T follicular helper cell (primary cell): ENCODE measurements around the gene DPP10.
"Not testable (repeated sequence)": the region's sequence is repeated elsewhere in the genome, so short reads cannot be mapped to it uniquely, and the experiment has no call there.

Source experiments
- DNase-seq: peaks from one replicate; pipeline ENCODE4 v3.0.0-alpha.2; 2020; ENCODE audit warnings: low read depth

Gene DPP10

GRCh38 chr2:114724454-114724853, 282.0 kb downstream of the DPP10 start:
- no peak for DNase-seq

DNA sequence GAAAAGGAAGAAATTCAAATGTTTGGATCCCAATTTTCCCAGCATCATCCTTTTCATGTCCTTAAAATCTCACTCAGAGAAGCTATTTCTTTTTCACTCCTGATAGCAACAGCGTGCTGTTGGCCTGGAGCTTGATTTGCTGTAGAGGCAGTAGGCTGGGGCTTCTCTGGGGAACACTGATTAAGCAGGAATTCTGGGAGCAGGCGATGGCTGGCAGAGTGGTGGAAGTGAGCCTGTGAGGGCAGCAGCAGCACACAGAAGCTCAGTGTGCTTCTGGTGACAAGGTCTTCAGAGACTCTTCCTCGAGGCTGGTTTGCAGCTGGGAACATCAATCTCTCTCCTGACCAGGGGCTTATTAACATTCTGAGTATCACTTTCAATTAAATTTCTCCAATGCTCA, 284.6 kb downstream of the DPP10 start:
- DNase-seq, result no peak

DNA sequence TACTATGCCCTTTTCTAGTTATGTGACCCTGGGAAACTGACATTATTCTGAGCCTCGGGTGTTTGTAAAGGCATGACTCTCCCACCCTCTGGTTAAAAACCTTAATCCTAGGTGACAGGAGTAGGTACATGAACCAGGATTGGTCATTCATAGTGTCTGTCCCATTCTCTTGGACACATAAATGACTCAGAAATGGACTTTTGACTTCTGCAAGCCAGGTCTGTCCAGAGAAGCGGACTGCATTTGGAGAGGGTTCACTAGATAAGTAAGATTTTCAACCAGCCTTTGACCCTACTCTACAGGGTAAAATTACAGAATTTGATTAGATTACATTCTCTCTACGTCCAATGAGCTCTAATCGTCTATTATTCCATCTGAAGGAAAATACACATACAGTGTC, 285.9 kb downstream of the DPP10 start:
- DNase-seq, result no peak

DNA sequence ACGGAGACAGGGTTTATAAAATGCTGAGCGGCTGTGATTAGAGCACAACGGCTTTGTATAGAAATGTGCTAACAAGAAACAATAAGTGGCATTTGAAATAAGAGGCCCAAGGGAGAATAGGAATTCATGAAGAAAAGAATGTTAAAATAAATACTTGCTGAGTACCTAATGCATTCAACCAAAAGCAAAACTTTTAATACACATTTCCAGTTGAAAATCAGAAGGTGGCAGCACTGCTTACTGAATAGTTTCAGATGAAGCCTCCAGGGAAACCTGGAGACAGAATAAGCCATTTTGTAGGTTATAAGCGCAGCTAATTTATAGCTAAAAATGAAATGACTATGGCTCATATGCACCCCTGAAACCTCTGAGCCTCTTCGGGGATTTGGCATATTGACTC, 286.6 kb downstream of the DPP10 start:
- DNase-seq, result no peak

DNA sequence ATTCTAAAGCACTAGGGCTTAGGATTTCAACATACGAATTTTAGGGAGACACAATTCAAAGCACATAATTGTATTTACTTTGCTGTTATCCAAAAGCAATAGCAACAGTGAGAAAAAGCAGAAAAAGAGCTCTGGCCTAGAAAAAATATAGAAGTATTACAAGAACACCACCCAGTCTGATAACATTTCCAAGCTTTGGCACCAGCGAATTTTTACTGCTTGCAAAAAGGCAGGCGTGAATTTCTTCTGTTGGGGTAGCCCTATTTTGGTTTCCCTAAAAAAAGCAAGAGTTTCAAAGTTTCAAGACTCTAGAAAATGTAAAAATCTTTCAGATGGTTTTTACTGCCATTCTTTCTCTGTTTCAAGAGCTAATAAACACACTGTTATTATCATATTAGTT, 292.7 kb downstream of the DPP10 start:
- DNase-seq, result no peak

GRCh38 chr2:114742245-114742644, 299.8 kb downstream of the DPP10 start:
- DNase-seq, result no peak

GRCh38 chr2:114745700-114746099, 303.3 kb downstream of the DPP10 start:
- no peak for DNase-seq

DNA sequence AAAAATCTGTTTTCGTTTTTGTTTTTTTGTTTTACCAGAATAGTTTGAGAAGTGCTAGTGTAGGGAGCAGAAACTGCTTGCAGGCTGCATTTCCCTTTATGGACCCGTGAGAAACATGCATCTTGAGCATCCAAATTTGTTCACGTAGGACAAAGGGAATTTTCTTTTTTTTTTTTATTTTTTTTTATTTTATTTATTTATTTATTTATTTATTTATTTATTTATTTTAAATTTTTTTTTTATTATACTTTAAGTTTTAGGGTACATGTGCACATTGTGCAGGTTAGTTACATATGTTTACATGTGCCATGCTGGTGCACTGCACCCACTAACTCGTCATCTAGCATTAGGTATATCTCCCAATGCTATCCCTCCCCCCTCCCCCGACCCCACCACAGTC, 305.7 kb downstream of the DPP10 start:
- DNase-seq, result not testable (repeated sequence)

DNA sequence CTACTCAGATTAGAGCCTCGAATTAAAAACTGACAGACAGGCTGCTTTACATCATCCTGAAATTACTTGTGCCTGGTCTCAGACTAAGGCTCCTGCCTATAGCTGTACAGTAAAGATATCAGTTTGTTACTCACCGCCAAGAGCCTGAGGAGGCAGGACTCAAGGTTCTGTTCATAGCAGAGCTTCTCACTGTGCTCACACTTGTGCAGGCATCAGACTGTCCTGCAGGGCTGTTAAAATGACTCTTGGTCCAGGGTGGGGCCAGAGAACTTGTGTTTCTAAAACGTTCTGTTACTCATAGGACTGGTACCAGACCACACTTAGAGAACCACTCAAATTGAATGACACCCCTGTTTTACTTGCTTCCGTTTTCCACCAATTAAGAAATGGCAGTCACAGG, 310.0 kb downstream of the DPP10 start:
- DNase-seq, result no peak

- DNase-seq, result no peak
Observed at GRCh38 chr2:114753145-114753544, 310.7 kb downstream of the DPP10 start.

DNA sequence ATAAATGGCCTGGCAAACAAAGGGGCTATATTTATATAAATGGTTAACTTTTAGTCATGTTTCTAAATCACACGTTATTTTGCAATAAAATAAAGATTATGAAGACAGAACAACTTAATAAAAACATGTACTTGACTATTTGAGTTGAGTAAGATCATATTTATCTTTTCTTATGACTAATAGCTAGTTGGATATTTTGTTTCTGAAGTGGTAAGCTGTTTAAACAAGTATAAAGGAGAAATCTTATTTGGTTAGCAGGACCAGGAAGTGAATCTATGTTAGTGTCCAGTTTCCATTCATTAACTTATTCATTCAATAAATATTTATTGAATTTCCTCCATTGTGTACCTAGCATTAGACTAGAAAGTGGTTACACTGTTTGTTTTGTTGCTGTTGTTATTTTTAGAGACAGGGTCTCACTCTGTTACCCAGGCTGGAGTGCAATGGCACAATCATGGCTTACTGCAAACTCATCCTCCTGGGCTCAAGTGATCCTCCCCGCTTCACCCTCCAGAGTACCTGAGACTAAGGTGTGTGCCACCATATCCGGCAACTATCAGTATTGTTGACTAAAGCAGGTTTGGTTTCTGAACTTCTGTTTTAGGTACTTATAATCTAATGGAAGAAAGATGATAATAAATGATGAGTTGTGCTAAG, 312.6 kb downstream of the DPP10 start:
- no peak for DNase-seq

GRCh38 chr2:114762376-114762775, 319.9 kb downstream of the DPP10 start:
- DNase-seq, result no peak

- no peak for DNase-seq
Observed at GRCh38 chr2:114762986-114763385, 320.5 kb downstream of the DPP10 start.

DNA sequence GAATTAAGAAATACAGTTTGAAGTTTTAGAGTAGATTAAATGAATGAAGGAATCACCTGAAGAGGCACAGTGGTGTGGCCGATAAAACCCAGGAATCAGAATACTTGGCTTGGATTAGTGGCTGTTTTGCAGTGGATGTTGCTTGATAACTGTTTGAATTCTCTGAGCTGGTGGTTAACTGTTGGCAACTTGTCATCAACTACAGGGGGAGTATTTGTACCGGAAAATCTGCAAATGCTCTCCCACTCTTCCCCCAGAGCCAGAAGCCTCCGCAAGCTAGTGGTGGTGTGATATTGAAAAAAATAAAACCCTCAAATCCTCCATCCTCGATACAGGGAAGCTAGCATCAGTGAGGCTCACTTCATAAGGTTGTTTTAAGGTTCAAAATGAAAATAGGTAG, 326.7 kb downstream of the DPP10 start:
- DNase-seq, result no peak

GRCh38 chr2:114769991-114770390, 327.6 kb downstream of the DPP10 start:
- DNase-seq, result no peak

GRCh38 chr2:114784046-114784445, 341.6 kb downstream of the DPP10 start:
- no peak for DNase-seq

GRCh38 chr2:114784890-114785583, 342.6 kb downstream of the DPP10 start:
- DNase-seq, result no peak

- no peak for DNase-seq
Observed at GRCh38 chr2:114786901-114787300, 344.5 kb downstream of the DPP10 start.

DNA sequence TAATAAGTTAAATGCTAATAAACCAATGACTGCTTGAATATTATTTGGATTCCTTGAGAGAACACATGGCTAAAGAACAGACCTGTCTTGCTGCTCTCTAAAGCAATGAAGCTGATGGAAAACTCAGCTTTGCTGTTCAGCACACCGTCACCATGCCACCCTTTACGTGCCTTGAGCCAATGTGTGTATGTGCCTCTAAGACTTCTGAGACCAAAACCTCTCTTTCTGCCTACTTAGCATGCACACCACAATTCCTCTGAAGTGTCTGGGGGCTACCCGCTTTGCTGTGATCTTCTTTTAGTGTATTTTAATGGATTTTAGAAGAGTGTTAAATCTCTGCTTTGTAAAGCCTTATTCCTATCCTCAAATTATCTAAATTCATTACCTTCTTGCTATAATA, 345.0 kb downstream of the DPP10 start:
- DNase-seq, result no peak

DNA sequence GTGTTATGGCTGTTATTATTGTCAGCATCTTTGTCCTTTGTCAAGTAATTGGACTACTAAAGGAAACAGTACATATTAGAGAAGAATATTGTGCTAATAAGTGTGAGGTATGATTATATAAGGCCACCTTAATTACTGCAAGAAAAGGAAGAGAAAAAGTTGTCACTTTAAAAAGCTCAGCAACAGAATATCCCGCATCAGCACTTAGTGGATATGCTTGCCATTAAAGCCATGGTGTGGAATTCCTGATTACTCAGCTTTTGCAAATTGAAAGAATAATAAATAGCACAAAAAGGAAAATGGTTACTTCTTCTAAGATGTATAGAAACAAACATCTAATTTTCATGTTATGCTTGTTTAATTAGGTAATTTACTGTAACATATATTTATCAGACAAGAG, 347.5 kb downstream of the DPP10 start:
- DNase-seq, result no peak

DNA sequence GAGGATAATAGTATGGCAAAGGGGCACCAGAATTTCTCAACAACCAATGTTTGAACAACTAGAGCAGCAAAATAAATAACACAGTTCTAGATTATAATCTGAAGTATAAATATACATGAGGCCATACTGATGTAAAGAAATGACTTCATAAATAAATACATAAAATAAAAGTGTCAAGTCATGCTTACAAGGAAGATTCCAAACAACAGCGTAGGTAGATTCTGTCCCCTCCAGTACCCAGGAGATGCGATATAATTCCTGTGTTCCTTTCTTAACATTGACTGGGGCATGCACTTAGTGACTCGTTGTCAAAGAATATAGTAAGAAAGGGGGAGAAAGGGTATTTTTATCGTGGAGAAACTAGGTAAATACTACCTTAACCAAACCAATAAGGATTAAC, 355.1 kb downstream of the DPP10 start:
- no peak for DNase-seq

GRCh38 chr2:114797942-114798341, 355.5 kb downstream of the DPP10 start:
- DNase-seq, result no peak

- DNase-seq, result no peak
Observed at GRCh38 chr2:114800371-114800770, 357.9 kb downstream of the DPP10 start.

- no peak for DNase-seq
Observed at GRCh38 chr2:114805195-114805594, 362.8 kb downstream of the DPP10 start.
